Measurements from ENCODE around the gene GLCCI1. TPM values are rescaled to one million over a fixed set of nuclear protein-coding genes. Genes with fewer than 3 reads are reported as not detected.
A peak's percentile ranks its signal among the peaks of the same experiment; 100 is the strongest.

GLCCI1 gene
- total RNA-seq, 2 experiments from 2014 or later, result 6.9 to 9.0 TPM

DNA sequence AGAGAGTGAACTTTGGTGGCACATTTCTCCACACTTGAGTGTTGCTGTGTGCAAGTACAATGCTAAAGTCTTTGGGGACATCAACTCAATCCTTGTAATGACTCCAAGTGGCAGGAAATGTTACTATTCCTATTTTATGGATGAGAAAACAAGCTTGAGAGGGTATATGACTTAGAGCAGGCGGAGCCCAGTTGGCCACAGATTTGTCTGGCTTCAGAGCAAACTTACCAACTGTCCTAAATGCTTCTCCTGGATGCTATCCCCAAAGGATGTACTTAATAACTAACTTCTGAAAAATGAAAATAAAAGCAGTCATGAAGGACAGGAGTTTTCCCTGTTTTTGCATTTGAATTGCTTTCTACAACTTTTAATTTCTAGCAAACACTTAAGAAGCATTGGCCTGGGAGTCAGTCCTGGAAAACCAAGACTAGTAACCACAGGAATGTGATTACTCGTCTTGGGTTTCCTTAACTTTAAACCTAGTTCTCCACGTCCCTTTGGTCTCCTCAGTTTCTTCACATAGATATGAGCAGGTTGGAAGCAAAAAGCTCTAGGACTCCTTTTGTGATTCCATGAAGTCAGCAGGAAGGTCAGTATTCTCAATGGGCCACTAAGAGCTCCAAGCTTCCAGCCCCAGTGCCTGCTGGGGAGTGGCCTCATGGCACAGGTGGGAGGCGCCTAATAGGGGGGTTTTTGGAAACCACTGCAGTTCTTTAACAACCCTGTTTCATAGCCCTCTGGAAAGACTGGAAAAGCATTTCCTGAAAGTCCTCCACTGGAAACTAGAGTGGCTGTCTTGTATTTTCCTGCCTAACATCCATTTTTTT, 140.8 kb downstream of the GLCCI1 start:
- H3K27ac Mint-ChIP-seq, result no peak overlapping the region
- no peaks in the 10 kb centered on the region for H3K27me3 Mint-ChIP-seq
- peaks cover 2% of the 10 kb centered on the region for H3K36me3 Mint-ChIP-seq
- no peak for DNase-seq
- H3K4me3 Mint-ChIP-seq, result no peak overlapping the region
- H3K4me1 Mint-ChIP-seq, result peaks cover 31% of the 10 kb centered on the region
- H3K9me3 Mint-ChIP-seq, result peaks cover 4% of the 10 kb centered on the region

DNA sequence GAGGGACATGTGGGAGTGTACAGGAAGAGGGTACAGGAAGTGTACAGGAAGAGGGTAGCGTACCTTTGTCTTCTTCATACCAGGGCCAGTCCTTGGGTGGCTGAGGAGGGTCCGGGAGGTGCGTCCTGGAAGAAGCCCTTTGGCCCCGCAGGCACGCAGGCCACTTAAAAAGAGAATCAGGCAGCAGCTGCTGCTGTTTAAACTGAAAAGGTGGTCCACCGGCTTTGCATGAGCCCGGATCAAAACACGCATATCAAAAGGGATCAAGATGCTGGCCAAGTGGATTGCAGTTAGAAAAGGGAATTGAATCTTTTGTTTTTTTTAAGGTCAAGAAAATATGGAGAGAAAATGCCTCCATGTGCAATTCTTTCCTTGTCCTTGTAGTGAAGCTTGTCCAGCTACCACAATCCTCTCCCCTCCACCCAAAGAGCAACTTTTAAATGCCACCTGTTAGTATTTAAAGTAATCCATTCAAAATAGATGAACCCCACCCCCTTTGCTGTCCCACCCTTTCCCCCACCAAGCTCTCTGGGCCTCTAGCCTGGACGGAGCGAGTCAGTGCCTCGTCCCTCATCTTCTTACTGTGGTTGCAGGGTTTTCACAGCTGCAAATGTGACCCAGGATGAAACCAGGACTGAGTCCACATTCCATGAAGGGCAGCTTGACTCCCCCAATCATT, 142.8 kb downstream of the GLCCI1 start:
- no peak overlapping the region for H3K4me3 Mint-ChIP-seq
- peaks cover 6% of the 10 kb centered on the region for H3K9me3 Mint-ChIP-seq
- H3K4me1 Mint-ChIP-seq, result peaks cover 31% of the 10 kb centered on the region
- no peak for DNase-seq
- no peaks in the 10 kb centered on the region for H3K27me3 Mint-ChIP-seq
- no peak overlapping the region for H3K27ac Mint-ChIP-seq
- peaks cover 5% of the 10 kb centered on the region for H3K36me3 Mint-ChIP-seq

DNA sequence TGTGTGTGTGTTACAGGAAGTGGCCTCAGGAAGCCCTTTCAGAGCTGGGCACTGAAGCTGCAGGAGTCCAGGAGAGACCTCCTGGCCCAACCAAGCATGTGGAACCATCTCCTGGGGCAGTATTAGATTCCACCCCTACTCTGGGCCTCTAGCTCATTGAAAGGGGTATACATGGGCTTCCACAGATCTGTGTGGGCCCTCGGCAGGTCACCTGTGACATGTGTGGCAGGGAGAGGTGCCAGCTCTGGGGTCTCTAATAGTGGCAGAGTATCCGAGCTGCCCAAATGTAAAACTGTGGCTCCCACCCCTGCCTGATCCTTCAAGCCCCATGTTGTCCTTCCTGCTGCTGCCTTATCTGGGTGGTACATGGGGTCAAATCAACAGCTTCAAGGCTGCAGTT, 144.1 kb downstream of the GLCCI1 start:
- Mint-ChIP-seq H3K4me1 (peaks cover 36% of the 10 kb centered on the region), H3K27me3 (no peaks in the 10 kb centered on the region), H3K9me3 (peaks cover 10% of the 10 kb centered on the region), H3K27ac (no peak overlapping the region), H3K4me3 (no peak overlapping the region), H3K36me3 (peaks cover 5% of the 10 kb centered on the region)
- no peak for DNase-seq

DNA sequence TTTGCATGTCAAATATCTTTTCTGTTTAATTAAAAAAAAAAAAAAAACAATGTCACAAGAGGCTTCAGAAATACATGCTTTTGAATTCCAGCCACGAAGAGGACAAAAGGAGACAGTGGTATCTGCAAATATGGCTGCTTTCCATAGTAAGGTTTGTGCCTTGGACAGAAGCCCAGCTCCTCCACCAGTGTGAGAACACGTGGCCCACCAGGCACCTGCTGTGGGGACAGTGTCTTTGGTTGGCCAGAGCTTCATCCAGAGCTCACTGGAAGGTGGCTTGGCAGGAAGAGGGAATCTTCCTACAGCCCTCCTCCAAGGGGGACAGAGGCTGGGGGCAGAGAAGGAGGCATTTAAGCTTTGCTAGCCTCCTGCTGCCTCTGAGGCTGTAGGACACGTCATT, 144.6 kb downstream of the GLCCI1 start:
- no peak overlapping the region for H3K4me3 Mint-ChIP-seq
- no peak for DNase-seq
- peaks cover 5% of the 10 kb centered on the region for H3K36me3 Mint-ChIP-seq
- H3K4me1 Mint-ChIP-seq, result peaks cover 36% of the 10 kb centered on the region
- peaks cover 10% of the 10 kb centered on the region for H3K9me3 Mint-ChIP-seq
- H3K27ac Mint-ChIP-seq, result no peak overlapping the region
- no peaks in the 10 kb centered on the region for H3K27me3 Mint-ChIP-seq

DNA sequence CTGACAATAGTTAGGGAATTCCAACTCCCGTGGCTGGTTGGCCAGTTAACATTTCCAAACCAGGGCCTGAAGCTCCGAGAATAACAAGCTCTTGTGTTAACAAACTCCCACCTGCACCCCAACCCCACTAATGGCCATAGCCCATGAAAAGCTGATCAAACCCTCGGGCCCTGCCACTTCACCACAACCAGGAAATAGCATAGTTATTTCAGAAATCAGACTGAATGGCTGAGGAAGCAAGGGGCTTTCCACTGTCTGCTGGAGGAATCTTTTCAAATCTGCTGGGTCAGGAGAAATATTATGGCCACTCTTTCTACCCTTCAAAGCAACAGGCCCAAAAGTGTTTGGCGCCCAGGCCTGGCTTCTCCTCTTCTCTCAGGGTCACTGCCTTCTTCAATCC, 145.6 kb downstream of the GLCCI1 start:
- H3K36me3 Mint-ChIP-seq, result peaks cover 5% of the 10 kb centered on the region
- H3K4me3 Mint-ChIP-seq, result no peak overlapping the region
- no peaks in the 10 kb centered on the region for H3K27me3 Mint-ChIP-seq
- DNase-seq, result no peak
- peaks cover 10% of the 10 kb centered on the region for H3K9me3 Mint-ChIP-seq
- H3K4me1 Mint-ChIP-seq, result peaks cover 40% of the 10 kb centered on the region
- H3K27ac Mint-ChIP-seq, result peak overlapping the region; percentile 50

DNA sequence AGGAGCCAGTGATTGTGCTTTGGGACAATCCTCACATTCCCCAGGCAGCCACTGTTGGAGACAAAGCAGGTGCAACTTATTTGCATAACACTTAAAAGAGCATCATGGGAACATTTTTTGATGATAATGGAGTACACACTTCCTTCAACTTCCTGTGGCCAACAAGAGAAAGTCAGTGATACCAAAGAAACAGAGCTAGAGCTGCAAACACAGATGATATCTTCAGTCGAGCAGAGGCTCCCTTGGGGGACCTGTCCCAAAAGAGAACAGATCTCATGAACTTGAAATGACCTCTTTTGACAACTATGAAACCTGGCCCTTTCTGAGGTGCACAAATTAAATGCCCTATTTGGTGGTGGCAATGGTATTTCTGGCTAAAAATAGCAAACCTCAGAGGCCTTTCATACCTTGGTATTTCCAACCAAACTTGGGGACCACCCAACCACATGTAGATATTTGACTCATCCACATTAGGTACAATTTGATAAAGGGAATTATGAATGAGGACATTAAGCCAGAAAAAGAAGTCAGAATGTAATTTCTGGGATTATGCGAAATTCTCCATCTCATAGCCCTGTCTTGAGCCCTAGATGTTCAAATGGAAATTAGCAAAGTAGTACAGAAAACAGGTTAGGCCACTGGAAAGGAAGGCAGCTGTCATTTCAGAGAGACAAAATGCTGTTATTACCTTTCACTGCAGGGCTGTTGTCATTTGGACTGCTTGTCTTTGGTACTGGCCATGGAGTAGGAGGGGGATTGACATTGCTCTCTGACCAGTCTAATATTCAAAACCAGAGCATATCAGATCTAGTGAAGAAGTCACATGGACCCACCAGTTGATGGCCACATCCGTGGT, 147.2 kb downstream of the GLCCI1 start:
- peaks cover 10% of the 10 kb centered on the region for H3K9me3 Mint-ChIP-seq
- H3K27ac Mint-ChIP-seq, result peak overlapping the region; percentile 50
- H3K36me3 Mint-ChIP-seq, result peaks cover 5% of the 10 kb centered on the region
- H3K27me3 Mint-ChIP-seq, result no peaks in the 10 kb centered on the region
- no peak overlapping the region for H3K4me3 Mint-ChIP-seq
- DNase-seq, result peak; percentile 23
- H3K4me1 Mint-ChIP-seq, result peaks cover 46% of the 10 kb centered on the region

DNA sequence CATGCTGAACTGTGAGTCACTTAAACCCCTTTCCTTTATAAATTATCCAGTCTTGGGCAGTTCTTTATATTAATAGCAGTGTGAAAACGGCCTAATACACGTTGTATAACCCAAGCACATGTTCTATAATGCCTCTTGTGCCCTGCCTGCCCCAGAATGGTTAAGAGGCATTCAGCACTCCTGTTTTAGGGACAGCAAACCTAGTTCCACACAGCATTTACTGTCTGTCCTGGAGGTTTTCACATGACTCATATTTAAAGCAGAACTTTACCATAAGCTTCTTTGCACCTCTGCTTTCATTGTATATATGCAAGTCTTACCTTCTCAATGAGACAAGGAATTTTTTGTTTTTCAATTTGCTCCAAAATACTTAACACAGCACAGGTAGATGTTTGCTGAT, 148.6 kb downstream of the GLCCI1 start:
- Mint-ChIP-seq H3K27ac (no peak overlapping the region), H3K4me1 (peaks cover 59% of the 10 kb centered on the region), H3K9me3 (peaks cover 10% of the 10 kb centered on the region), H3K27me3 (no peaks in the 10 kb centered on the region), H3K4me3 (no peak overlapping the region), H3K36me3 (peaks cover 5% of the 10 kb centered on the region)
- no peak for DNase-seq

DNA sequence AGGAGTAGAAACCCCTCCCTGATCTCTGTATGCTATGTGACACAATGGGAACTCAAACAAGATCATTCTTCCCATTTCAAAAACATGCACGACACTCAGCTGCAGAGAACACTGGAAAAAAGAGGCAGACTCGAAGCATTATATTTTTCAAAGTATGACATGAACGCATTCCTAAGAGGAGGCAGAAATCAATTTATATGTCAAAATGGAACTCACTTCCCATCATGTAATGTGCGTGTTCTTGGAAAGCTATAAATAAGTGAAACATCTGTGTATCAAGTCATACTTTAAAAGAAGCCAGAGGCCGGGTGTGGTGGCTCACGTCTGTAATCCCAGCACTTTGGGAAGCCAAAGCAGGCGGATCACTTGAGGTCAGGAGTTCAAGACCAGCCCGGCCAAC, 150.7 kb downstream of the GLCCI1 start:
- H3K27me3 Mint-ChIP-seq, result no peaks in the 10 kb centered on the region
- no peak overlapping the region for H3K27ac Mint-ChIP-seq
- H3K4me1 Mint-ChIP-seq, result peaks cover 53% of the 10 kb centered on the region
- peaks cover 3% of the 10 kb centered on the region for H3K36me3 Mint-ChIP-seq
- DNase-seq, result no peak
- no peak overlapping the region for H3K4me3 Mint-ChIP-seq
- peaks cover 10% of the 10 kb centered on the region for H3K9me3 Mint-ChIP-seq

DNA sequence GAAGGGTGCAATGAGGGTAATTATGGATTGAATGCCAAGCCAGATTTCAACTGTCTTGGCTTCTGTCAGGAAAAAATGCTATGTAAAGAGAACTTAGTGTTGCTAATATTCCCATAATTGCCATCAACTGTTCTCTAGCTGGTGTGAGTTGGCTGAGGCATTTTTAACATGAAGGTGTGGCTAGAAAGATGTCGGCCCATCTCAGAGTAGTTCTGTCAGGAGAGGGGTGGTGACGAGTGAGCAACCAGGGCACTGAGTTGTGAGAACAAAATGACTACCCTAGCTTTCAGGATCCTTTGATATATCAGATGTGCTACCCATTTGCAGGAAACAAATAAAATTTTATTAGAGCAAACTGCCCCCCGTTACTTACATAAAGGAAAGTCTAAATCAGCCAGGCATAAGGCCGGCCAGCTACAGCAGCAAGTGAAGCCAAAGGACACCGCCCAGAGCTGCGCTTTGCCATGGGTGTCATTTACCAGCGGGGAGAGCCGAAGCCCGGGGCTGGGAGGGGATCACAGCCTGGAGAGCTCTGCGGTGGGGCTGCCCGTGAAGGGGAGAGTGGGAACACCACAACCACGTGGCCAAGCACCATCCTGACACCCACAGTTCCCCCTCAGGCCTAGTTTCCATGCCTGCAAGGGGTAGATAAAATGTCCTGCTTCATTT, 151.9 kb downstream of the GLCCI1 start:
- no peak overlapping the region for H3K4me3 Mint-ChIP-seq
- H3K9me3 Mint-ChIP-seq, result peaks cover 4% of the 10 kb centered on the region
- H3K36me3 Mint-ChIP-seq, result peaks cover 3% of the 10 kb centered on the region
- no peak for DNase-seq
- H3K4me1 Mint-ChIP-seq, result peaks cover 51% of the 10 kb centered on the region
- no peaks in the 10 kb centered on the region for H3K27me3 Mint-ChIP-seq
- H3K27ac Mint-ChIP-seq, result peak overlapping the region; percentile 28

DNA sequence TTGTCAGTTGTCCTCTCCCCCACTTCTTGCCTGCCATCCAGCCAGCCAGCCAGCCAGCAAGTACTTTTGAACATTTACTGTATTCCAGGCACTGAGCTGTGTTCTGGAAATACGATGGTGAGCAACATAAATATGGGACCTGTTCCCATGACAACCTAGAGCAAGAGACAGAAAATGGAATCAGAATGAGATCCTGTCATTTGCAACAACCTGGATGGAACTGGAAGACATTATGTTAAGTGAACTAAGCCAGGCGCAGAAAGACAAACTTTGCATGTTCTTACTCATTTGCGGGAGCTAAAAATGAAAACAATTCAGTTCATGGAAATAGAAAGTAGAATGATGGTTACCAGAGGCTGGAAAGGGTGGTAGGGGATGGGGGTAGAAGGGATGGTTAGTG, 152.6 kb downstream of the GLCCI1 start:
- peaks cover 52% of the 10 kb centered on the region for H3K4me1 Mint-ChIP-seq
- no peaks in the 10 kb centered on the region for H3K36me3 Mint-ChIP-seq
- peak overlapping the region; percentile 28 for H3K27ac Mint-ChIP-seq
- no peak overlapping the region for H3K4me3 Mint-ChIP-seq
- no peak for DNase-seq
- H3K9me3 Mint-ChIP-seq, result peaks cover 4% of the 10 kb centered on the region
- no peaks in the 10 kb centered on the region for H3K27me3 Mint-ChIP-seq

DNA sequence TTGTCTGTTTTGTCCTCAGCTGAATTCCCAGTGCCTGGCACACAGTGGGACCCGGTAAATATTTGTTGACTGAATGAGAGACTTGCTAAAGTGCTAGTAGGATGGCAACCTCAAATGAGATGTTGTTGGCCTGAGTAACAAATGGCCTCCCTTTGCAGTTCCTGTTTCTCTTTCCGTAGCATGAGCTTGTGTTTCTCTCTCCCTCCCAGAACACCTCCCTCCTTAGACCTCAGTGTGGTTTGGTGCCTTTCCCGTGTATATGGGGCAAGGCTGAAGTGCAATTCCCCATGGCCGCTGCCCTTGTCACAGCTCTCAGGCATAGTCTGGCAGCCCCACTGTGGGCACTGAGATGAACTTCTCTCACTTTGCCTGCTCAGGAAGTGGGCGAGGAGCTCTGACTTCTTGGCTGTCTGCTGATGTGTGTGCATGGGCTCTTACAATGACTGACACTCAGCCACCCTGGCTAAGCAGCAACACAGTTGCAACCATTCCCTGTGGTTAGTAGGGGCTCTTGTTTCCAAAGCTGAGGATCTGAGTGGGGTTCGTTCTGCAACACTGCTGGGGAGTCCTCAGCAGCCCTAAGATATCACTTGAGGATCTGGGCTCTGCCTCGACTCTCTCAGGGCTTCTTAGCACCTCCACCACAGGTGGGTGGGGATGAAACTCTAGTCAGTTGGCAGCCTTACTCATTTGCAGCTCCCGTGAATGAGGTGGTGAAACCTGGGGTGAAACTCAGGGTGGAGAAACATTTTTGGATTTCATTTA, 157.3 kb downstream of the GLCCI1 start:
- Mint-ChIP-seq H3K36me3 (no peaks in the 10 kb centered on the region), H3K27me3 (no peaks in the 10 kb centered on the region), H3K27ac (peak overlapping the region; percentile 98), H3K9me3 (peaks cover 3% of the 10 kb centered on the region), H3K4me1 (peaks cover 66% of the 10 kb centered on the region), H3K4me3 (peak overlapping the region; percentile 70)
- peak; percentile 83 for DNase-seq

DNA sequence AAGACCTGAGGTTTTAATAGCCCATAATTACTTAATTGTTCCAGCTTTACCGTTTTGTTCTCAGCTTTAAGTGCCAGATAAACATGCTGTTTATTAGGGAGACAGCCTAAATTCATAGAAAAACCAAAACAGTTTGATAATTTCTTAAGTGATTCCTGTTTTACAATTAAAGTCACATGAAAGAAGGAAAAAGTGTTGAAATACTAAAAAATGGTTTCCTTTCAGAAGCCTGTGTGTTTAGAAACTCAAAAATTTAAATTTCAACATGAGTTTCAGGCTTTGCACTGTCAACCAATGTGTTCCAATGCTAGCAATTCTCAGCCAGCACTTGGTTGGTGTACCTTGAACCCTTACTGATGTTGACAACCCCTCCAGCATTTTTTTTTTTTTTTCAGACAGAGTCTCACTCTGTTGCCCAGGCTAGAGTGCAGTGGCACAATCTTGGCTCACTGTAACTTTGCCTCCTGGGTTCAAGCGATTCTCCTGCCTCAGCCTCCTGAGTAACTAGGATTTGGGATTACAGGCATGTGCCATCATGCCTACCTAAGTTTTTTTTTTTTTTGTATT, 158.1 kb downstream of the GLCCI1 start:
- no peak for DNase-seq
- H3K27me3 Mint-ChIP-seq, result no peaks in the 10 kb centered on the region
- H3K27ac Mint-ChIP-seq, result peak overlapping the region; percentile 98
- H3K4me1 Mint-ChIP-seq, result peaks cover 63% of the 10 kb centered on the region
- peak overlapping the region; percentile 70 for H3K4me3 Mint-ChIP-seq
- H3K36me3 Mint-ChIP-seq, result no peaks in the 10 kb centered on the region
- peaks cover 3% of the 10 kb centered on the region for H3K9me3 Mint-ChIP-seq

DNA sequence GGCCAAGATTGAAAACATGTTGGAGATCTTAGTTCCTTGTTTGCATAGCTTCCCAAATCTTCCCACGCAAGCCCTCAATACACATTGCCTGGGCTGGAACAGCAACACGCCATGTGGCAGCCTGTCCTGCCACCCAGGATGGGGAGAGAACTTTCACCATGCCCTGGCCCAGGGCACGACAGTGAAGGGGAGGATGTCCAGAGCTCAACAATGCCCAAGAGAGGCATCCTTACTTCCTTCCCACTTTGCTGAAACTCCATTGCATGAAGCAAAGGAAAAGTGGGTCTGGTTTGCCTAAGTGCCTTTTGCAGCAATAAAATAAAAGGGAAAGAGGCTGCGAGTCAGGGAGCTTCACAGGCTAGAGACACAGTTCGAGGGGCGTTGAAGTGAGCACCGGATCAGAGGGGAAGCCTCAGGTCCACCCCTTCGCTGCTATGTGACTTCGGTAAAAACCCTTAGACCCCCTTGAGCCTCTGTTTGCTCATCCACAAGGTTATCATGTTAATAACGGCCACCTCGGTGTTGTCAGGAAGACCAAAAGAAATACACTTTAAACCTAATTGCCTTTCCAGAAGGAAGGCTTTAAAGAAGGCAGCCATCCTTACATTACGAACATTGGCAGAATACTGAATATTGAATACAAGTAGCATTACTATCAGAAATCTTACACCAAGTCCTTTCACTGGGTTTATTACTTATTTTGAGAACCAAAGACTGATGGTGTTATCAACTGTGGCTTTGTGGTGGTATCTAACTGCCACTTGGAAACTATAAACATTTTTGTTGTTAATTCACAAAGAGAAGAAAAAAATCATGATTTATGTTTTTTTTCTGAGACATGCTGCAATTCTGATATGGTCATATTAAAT, 160.1 kb downstream of the GLCCI1 start:
- Mint-ChIP-seq H3K4me1 (peaks cover 80% of the 10 kb centered on the region), H3K36me3 (no peaks in the 10 kb centered on the region), H3K27ac (peak overlapping the region; percentile 76), H3K4me3 (no peak overlapping the region), H3K9me3 (peaks cover 3% of the 10 kb centered on the region), H3K27me3 (no peaks in the 10 kb centered on the region)
- DNase-seq, result no peak

Measured in activated naive CD8-positive, alpha-beta T cell treated with anti-CD3 and anti-CD28 coated beads for 36 hours (primary cell).